Mucosa of descending colon (tissue), 3 donors: Measurements from ENCODE around the gene KCNAB2. TPM values are rescaled to one million over a fixed set of nuclear protein-coding genes. Genes with fewer than 3 reads are reported as not detected.

Experiments
- ATAC-seq: fragments of 200-7000 bp; cut with Tn5 transposase; one replicate; pipeline ENCODE4 v1.9.1; 2020; ENCODE audit warnings: mild to moderate bottlenecking, moderate library complexity
- DNase-seq, 3 donors: peaks; one replicate each; pipeline ENCODE4 v3.0.0-alpha.2; 2020
- H3K36me3 ChIP-seq: fragments of 200-600 bp; one replicate; pipeline ENCODE4 v1.8.0; 2021; ENCODE audit warnings: low read depth, mild to moderate bottlenecking
- H3K4me1 ChIP-seq: fragments of 200-600 bp; one replicate; pipeline ENCODE4 v1.8.0; 2021; ENCODE audit warnings: low read depth, mild to moderate bottlenecking
- H3K4me3 ChIP-seq: fragments of 200-600 bp; one replicate; pipeline ENCODE4 v1.8.0; 2021; ENCODE audit warnings: mild to moderate bottlenecking
- H3K9me3 ChIP-seq: fragments of 200-600 bp; one replicate; pipeline ENCODE4 v1.8.0; 2021; ENCODE audit warnings: mild to moderate bottlenecking
- CTCF ChIP-seq: fragments of 200-600 bp; IDR thresholded peaks from one replicate; pipeline ENCODE4 v1.8.0; 2022; ENCODE audit warnings: antibody characterized with exemption, mild to moderate bottlenecking
- intact Hi-C, 2 donors: fragments of 100-400 bp; cut with DNase I in 1 of 2; cut with micrococcal nuclease in 1 of 2; formaldehyde crosslinking; loops; one replicate each; pipeline versions ENCODE4 v1.11.0 to v1.11.1; 2022; cut with DNase I, micrococcal nuclease
- total RNA-seq, 3 donors: library from RNA; stranded (reverse); fragmentation: NEBNext Ultra II Directional in 2 of 3; extraction: Animal tissue kit (Norgen Biotek cat#: 25700) in 2 of 3; gene quantifications; one replicate each; pipeline versions ENCODE4 v1.2.1 to v1.2.4, GENCODE V29; 2021 to 2023
- donor health status: DM: no; HTN: no; CAD: no; lungs with moderate emphysema.
- donor health status: DM: no; HTN: no; CAD: no.
- donor health status: DM: no; HTN: yes; CAD: no.

KCNAB2 gene
- total RNA-seq, 3 donors from 2014 or later, result 6.9 to 15.7 (median 11.8) TPM

GRCh38 chr1:6094246-6094645, 48.6 kb downstream of the KCNAB2 start:
- DNase-seq (peak in 1 of 3 donors; percentile 48), ATAC-seq (no peak)
- TF ChIP-seq CTCF, result no peak
- H3K4me3 ChIP-seq, result no peak overlapping the region
- H3K9me3 ChIP-seq, result no peaks in the 10 kb centered on the region
- intact Hi-C loops, result no loop called here
- no peaks in the 10 kb centered on the region for H3K4me1 ChIP-seq
- no peaks in the 10 kb centered on the region for H3K36me3 ChIP-seq

- no peak for TF ChIP-seq CTCF
- peak in 1 of 3 donors; percentile 45 for DNase-seq
- intact Hi-C loops, result no loop called here
- Histone ChIP-seq H3K9me3 (no peaks in the 10 kb centered on the region), H3K4me1 (no peaks in the 10 kb centered on the region), H3K36me3 (no peaks in the 10 kb centered on the region), H3K4me3 (no peak overlapping the region)
- no peak for ATAC-seq
These were observed 49.3 kb downstream of the KCNAB2 start for GRCh38 chr1:6094801-6095505.

- peak in 1 of 3 donors; percentile 32 for DNase-seq
- H3K36me3 ChIP-seq, result no peaks in the 10 kb centered on the region
- intact Hi-C loops, result no loop called here
- no peaks in the 10 kb centered on the region for H3K4me1 ChIP-seq
- H3K4me3 ChIP-seq, result no peak overlapping the region
- no peak for TF ChIP-seq CTCF
- H3K9me3 ChIP-seq, result no peaks in the 10 kb centered on the region
- ATAC-seq, result no peak
These were observed 50.0 kb downstream of the KCNAB2 start for GRCh38 chr1:6095511-6096242.

GRCh38 chr1:6096243-6097116, 50.8 kb downstream of the KCNAB2 start:
- no peak for ATAC-seq
- Histone ChIP-seq H3K4me1 (no peaks in the 10 kb centered on the region), H3K4me3 (no peak overlapping the region), H3K9me3 (no peaks in the 10 kb centered on the region), H3K36me3 (no peaks in the 10 kb centered on the region)
- TF ChIP-seq CTCF, result no peak
- peak in 1 of 3 donors; percentile 40 for DNase-seq
- intact Hi-C loops, result no loop called here

- Histone ChIP-seq H3K4me1 (no peaks in the 10 kb centered on the region), H3K4me3 (no peak overlapping the region), H3K36me3 (no peaks in the 10 kb centered on the region), H3K9me3 (no peaks in the 10 kb centered on the region)
- DNase-seq, result peak in 1 of 3 donors; percentile 26
- intact Hi-C loops, result no loop called here
- no peak for TF ChIP-seq CTCF
- ATAC-seq, result no peak
These were observed 51.5 kb downstream of the KCNAB2 start for GRCh38 chr1:6097117-6097595.
